SK-N-MC (cell line): ENCODE measurements around the gene METTL14.

Experiments
- DNase-seq: peaks from one replicate; pipeline ENCODE4 v3.0.0-alpha.2; 2011; ENCODE audit warnings: low read depth, low spot score
- H3K27ac ChIP-seq: fragments of 200-600 bp; sonication (generic); 2 replicates; pipeline ENCODE4 v1.5.1; 2016; ENCODE audit warnings: mixed run types
- H3K36me3 ChIP-seq: fragments of 200-600 bp; sonication (generic); 2 replicates; pipeline ENCODE4 v1.6.1; 2017; ENCODE audit warnings: antibody characterized with exemption, low read length, mixed read lengths; ENCODE audit not compliant: insufficient read depth
- H3K4me3 ChIP-seq: fragments of 200-600 bp; sonication (generic); 2 replicates; pipeline ENCODE4 v1.5.1; 2016
- H3K9ac ChIP-seq: fragments of 200-600 bp; sonication (generic); 2 replicates; pipeline ENCODE4 v1.8.0; 2017; ENCODE audit warnings: mixed run types, mixed read lengths; ENCODE audit not compliant: insufficient read length
- H3K9me3 ChIP-seq: fragments of 200-600 bp; sonication (generic); 2 replicates; pipeline ENCODE4 v1.6.1; 2017; ENCODE audit warnings: low read depth, mild to moderate bottlenecking, antibody characterized with exemption, low read length, moderate library complexity, mixed read lengths
- EZH2 ChIP-seq: fragments of 200-600 bp; sonication (generic); IDR thresholded peaks from one replicate; pipeline ENCODE4 v1.6.1; 2017; ENCODE audit warnings: antibody characterized with exemption
- FOXP2 ChIP-seq: optimal IDR thresholded peaks from 2 replicates; pipeline ENCODE3; 2011; ENCODE audit warnings: mild to moderate bottlenecking, moderate library complexity; ENCODE audit not compliant: insufficient read depth; ENCODE audit errors: extremely low read length, control extremely low read depth
- POLR2AphosphoS5 ChIP-seq: IDR thresholded peaks from 2 replicates; pipeline ENCODE4 v1.6.1; 2012; ENCODE audit warnings: mild to moderate bottlenecking, low read depth, low read length, borderline replicate concordance

Gene METTL14

DNA sequence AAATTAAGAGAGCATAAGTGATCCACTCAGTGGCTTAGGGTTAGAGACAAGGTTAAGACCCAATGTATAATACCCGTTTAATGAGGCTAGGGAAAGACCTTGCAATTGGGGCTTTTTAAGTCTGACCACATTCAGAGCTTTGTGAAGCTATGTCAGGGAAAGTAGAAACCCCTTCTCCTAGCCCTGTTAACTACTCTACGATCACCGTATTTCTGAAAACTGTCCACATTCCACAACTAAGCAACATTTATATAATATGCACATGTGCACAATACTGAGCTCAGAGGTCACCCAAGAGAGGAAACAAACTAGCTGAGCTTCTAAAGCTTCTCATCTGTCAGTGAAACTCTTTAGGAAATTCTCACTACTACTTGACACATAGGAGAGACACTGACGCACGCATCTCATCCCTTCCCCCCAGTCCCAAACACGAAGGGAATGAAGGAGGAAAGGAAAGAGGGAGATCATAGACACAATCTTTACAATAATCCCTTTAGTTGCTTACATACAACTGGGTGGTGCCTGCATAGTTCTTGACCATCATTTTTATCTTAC, 56.2 kb downstream of the METTL14 start:
- Histone ChIP-seq H3K9ac (no peak overlapping the region), H3K27ac (no peak overlapping the region), H3K4me3 (no peak overlapping the region), H3K9me3 (no peaks in the 10 kb centered on the region), H3K36me3 (peaks cover 17% of the 10 kb centered on the region; the same call in 1 of the 2 replicates)
- no peak for TF ChIP-seq FOXP2
- TF ChIP-seq EZH2: no peak
- TF ChIP-seq POLR2AphosphoS5: no peak
- no peak for DNase-seq

DNA sequence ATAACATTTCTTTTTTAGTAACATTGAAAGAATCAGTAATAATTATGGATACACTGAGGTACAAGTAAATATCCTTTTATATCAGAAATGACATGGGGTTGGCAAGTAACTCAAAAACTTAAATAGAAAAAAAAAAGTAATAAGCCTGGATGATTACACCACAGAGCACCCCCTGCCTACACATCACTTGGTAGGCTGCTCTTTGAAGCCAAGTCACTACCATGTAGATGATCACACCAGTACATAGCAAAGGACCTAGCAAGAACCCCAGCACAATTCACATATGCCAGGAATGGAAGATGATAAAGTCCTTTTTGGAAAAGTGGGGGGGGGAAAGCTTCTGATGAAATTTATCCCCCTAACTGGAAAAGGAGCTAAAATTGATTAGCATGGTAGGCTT, 56.9 kb downstream of the METTL14 start:
- no peak for TF ChIP-seq POLR2AphosphoS5
- TF ChIP-seq FOXP2: no peak
- Histone ChIP-seq H3K4me3 (no peak overlapping the region), H3K9ac (no peak overlapping the region), H3K9me3 (no peaks in the 10 kb centered on the region), H3K27ac (no peak overlapping the region), H3K36me3 (peaks cover 17% of the 10 kb centered on the region; the same call in 1 of the 2 replicates)
- no peak for DNase-seq

GRCh38 chr4:118743867-118744266, 58.7 kb downstream of the METTL14 start:
- H3K27ac ChIP-seq: no peak overlapping the region
- no peak for TF ChIP-seq FOXP2
- TF ChIP-seq EZH2: no peak
- H3K36me3 ChIP-seq: peaks cover 12% of the 10 kb centered on the region; the same call in 1 of the 2 replicates
- DNase-seq: no peak
- H3K9me3 ChIP-seq: no peaks in the 10 kb centered on the region
- H3K9ac ChIP-seq: no peak overlapping the region
- H3K4me3 ChIP-seq: no peak overlapping the region

DNA sequence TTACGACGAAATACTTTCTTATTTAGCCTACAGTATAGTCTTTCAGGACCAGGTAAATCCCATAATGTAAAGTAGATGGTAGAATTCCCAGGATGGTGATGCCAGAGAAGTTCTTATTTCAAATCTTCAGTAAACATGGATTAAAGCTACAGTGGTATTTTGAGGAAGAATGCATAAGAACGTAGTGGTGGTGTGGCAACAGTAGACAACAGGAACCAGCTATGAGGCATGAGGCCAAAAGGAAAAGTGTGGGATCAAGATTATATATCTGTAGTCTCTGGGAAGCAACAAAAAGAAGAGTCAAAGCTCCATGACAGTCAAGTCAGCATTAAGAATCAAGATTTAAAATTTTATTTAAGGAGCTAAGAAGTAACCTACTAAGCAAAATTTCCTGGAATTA, 60.2 kb downstream of the METTL14 start:
- peaks cover 6% of the 10 kb centered on the region; the same call in 1 of the 2 replicates for H3K36me3 ChIP-seq
- TF ChIP-seq EZH2: no peak
- TF ChIP-seq POLR2AphosphoS5: no peak
- TF ChIP-seq FOXP2: no peak
- no peak overlapping the region for H3K4me3 ChIP-seq
- no peak for DNase-seq
- no peak overlapping the region for H3K9ac ChIP-seq
- no peak overlapping the region for H3K27ac ChIP-seq
- no peaks in the 10 kb centered on the region for H3K9me3 ChIP-seq

DNA sequence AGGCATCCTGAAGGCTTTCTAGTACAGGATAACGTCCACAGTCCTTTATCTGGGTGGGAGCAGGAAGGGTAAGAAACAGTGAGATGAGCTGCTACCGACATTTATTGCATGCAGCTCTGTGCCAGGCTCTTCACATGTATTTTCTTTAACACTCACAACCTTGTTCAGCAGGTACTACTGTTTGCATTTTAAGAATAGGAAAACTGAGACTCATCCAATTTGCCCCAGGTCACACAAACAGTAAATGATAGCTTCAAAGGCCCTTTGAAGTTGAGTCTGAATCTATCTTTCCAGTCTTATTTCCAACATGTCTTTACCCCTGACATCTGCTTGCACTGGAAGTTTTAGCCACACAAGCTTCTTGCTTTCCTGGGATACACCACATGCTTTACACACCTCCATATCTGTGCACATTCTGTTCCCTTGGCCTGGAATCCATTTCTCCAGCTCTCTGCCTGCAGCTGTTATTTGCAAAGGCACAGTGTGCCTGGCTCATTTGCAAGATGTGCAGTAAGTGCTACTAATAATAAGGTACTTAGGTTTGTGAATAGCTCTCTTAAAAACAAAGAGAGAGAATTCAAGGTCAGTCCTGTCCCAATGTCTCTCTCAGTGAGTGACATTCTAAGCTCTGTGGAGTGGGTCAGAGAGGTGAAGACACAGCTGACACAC, 61.2 kb downstream of the METTL14 start:
- Histone ChIP-seq H3K9me3 (no peaks in the 10 kb centered on the region), H3K9ac (no peak overlapping the region), H3K27ac (no peak overlapping the region), H3K36me3 (peaks cover 4% of the 10 kb centered on the region; the same call in 1 of the 2 replicates), H3K4me3 (no peak overlapping the region)
- no peak for DNase-seq
- no peak for TF ChIP-seq POLR2AphosphoS5
- TF ChIP-seq FOXP2: no peak
- no peak for TF ChIP-seq EZH2

DNA sequence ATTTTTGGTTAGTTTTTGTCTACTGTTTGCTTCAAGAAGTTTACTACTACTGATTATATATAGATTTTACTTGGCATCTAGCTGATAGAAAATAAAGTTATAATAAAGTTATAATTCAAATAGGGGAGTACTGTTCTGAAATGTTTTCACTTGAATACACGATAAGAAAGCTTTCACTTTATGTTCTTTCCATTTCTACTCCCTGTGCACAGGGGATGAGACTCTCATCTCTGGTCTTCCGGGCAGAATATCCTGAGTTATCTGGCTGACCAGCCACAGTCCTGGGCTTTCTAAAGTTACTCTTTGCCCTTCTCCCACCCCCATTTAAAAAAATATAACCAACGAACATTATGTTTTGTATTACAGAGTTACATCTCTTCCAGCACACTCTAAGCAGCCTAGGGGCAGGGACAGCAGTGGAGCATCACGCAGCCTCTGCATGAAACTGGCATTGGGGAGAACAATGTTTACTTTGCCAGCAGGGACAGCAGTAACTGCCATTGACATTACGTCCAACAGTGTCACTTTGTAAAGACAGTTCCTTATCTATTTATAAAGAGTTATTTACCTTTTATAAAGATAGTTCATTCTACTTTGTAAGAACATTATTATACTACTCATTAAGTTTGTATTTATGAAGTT, 64.3 kb downstream of the METTL14 start:
- H3K27ac ChIP-seq: no peak overlapping the region
- H3K9ac ChIP-seq: no peak overlapping the region
- peaks cover 9% of the 10 kb centered on the region; the same call in 1 of the 2 replicates for H3K36me3 ChIP-seq
- TF ChIP-seq POLR2AphosphoS5 (no peak), EZH2 (no peak), FOXP2 (no peak)
- DNase-seq: no peak
- H3K4me3 ChIP-seq: no peak overlapping the region
- H3K9me3 ChIP-seq: no peaks in the 10 kb centered on the region

GRCh38 chr4:118751629-118752323, 66.6 kb downstream of the METTL14 start:
- no peak for DNase-seq
- Histone ChIP-seq H3K9ac (no peak overlapping the region), H3K27ac (no peak overlapping the region), H3K9me3 (no peaks in the 10 kb centered on the region), H3K36me3 (peaks cover 9% of the 10 kb centered on the region; the same call in 1 of the 2 replicates), H3K4me3 (no peak overlapping the region)
- TF ChIP-seq FOXP2 (no peak), EZH2 (no peak), POLR2AphosphoS5 (no peak)

DNA sequence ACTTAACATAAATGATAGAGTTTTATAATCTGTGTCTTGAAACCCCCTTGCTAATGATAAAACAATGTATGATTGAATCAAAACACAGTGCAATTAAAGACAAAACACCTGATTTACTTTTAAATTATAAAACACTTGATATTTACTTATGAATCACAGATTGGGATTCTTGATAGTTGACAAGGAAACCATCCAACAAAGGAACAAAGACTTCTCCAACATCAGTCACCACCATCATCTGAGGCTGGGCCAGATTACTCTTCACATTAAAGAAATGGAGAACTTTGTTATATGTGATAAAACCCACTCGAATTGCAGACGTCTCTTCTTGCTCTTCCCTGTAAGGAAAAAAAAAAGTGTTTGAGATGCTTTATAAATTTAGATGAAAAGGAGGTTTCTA, 67.4 kb downstream of the METTL14 start:
- no peaks in the 10 kb centered on the region for H3K9me3 ChIP-seq
- H3K36me3 ChIP-seq: peaks cover 12% of the 10 kb centered on the region; the same call in 1 of the 2 replicates
- no peak overlapping the region for H3K27ac ChIP-seq

More for the DNA sequence above, 67.4 kb downstream of the METTL14 start:
- Histone ChIP-seq H3K4me3 (no peak overlapping the region), H3K9ac (no peak overlapping the region)
- TF ChIP-seq FOXP2: no peak
- TF ChIP-seq EZH2: no peak
- TF ChIP-seq POLR2AphosphoS5: no peak
- no peak for DNase-seq
